GM10266 (cell line): ENCODE results near the gene CDHR2.

ENCODE experiments used
- DNase-seq: peaks from one replicate; pipeline ENCODE4 v3.0.0; 2012; ENCODE audit errors: extremely low spot score
- CTCF ChIP-seq: IDR thresholded peaks from 2 replicates; pipeline ENCODE4 v1.5.1; 2012; ENCODE audit warnings: mild to moderate bottlenecking, low read depth; ENCODE audit not compliant: control insufficient read depth, insufficient read depth; ENCODE audit errors: missing control alignments

CDHR2 gene

DNA sequence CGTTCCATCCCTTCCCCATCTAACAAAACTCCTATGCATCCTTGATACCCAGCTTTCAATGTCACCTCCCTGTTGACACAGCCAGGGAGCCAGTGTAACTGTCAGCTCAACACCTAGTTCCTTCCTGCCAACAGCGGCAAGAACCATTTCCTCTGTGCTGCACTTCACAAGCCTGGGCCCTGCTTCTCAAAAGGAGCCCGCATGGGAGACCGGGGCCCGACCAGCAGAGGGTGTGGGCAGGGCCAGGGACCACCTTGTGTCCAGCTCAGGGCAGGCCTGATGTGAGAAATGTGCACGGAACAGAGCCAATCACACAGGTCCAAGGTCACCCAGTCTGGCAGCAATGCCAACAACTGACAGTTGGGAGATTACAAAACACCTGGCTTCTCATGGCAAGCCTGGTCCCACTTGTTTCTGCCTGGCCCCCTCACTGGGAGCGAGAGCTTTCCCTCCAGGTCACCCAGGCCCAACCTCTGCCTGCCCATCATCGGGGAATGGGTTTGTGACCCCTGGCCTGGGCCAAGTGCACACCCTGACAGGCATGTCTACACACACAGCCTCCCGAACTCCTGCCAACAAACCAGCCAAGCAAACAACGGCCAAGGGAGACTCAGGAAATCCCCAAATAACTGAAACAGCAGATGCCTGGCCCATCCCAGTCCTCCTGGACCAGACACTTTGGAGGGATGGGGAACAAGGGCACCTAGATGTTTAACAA, 15.1 kb upstream of the CDHR2 start:
- DNase-seq, result peak; percentile 62
- no peak for TF ChIP-seq CTCF

- peak; percentile 32 for DNase-seq
- no peak for TF ChIP-seq CTCF
Observed at GRCh38 chr5:176534640-176535039, 14.5 kb upstream of the CDHR2 start.

- DNase-seq, result peak; percentile 46
- TF ChIP-seq CTCF, result no peak
Observed at GRCh38 chr5:176535101-176535663, 14.0 kb upstream of the CDHR2 start.

DNA sequence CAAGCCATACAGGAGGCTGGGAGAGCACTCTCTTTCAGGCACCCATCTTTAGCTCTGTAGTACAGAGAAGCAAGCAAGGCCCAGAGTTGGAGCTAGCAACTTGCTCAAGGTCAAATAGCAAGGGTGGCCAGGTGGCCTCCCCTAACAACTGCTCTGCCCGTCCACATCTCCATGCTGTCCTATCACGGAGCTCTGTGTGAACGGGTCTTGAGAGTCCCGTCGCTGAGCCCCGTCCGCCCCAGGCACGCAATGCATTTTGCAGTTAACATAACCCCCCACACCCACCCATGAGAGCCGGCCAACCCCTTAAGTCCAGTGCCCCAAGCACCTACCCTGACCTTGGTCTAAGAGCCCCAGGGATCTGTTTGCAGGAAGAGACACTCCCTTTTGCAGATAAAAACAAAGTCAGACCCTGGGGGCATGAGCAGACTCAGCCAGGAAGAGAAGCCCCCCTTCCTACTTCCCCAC, 13.4 kb upstream of the CDHR2 start:
- no peak for TF ChIP-seq CTCF
- peak; percentile 30 for DNase-seq

- peak; percentile 84 for DNase-seq
- TF ChIP-seq CTCF, result no peak
Observed at GRCh38 chr5:176536132-176536901, 12.8 kb upstream of the CDHR2 start.

- DNase-seq, result peak; percentile 94
- no peak for TF ChIP-seq CTCF
Observed at GRCh38 chr5:176536902-176537553, 12.1 kb upstream of the CDHR2 start, which contains the start of gene RNF44. TSS of gene RNF44 (minus strand) at chr5:176537402. CDS start at chr5:176532472, 4,930 bp downstream.
